Naive thymus-derived CD4-positive, alpha-beta T cell (primary cell): ENCODE measurements around the gene ADIPOR2. TPM values are rescaled to one million over a fixed set of nuclear protein-coding genes. Genes with fewer than 3 reads are reported as not detected.
A peak's percentile ranks its signal among the peaks of the same experiment; 100 is the strongest.

Experiments used
- ATAC-seq: fragments of 150-1000 bp; cut with Tn5 transposase; 2 replicates; pipeline ENCODE4 v1.10.0; 2021; ENCODE audit warnings: mild to moderate bottlenecking, moderate library complexity
- CTCF ChIA-PET: fragments of 350-600 bp; sonication (Branson Sonifier 250); formaldehyde crosslinking; loops from one replicate; lab custom pipeline; 2021; ENCODE audit warnings: antibody characterized with exemption; lab: Charles Lee
- POLR2A ChIA-PET: fragments of 350-600 bp; sonication (Branson Sonifier 250); formaldehyde crosslinking; loops from one replicate; lab custom pipeline; 2021; ENCODE audit warnings: antibody characterized with exemption, inconsistent platforms; lab: Charles Lee
- DNase-seq, 9 donors: peaks; one replicate each; pipeline versions ENCODE4 v3.0.0 to v3.0.0-alpha.2; 2020 to 2022; ENCODE audit warnings: mixed read lengths in 1 of 9
- H3K27ac ChIP-seq: one replicate; pipeline ENCODE4 v1.7.0; 2013; ENCODE audit warnings: mild to moderate bottlenecking, low read depth, low read length, moderate library complexity
- H3K27me3 ChIP-seq, 2 donors: one replicate each; pipeline ENCODE4 v1.7.0; 2013; ENCODE audit warnings: low read length in 2 of 2, mild to moderate bottlenecking in 2 of 2, moderate library complexity in 2 of 2; ENCODE audit not compliant: control insufficient read depth in 2 of 2, insufficient read depth in 2 of 2
- H3K36me3 ChIP-seq, 3 experiments: 1 replicate in 2 of 3; 2 replicates in 1 of 3; pipeline ENCODE4 v1.7.0; 2013; ENCODE audit warnings: low read length in 3 of 3, mild to moderate bottlenecking in 3 of 3, moderate library complexity in 1 of 3; ENCODE audit not compliant: insufficient read depth in 3 of 3, control insufficient read depth in 2 of 3
- H3K4me1 ChIP-seq, 2 donors: one replicate each; pipeline ENCODE4 v1.7.0; 2013; ENCODE audit warnings: low read length in 2 of 2, mild to moderate bottlenecking in 2 of 2, moderate library complexity in 1 of 2; ENCODE audit not compliant: control insufficient read depth in 2 of 2, insufficient read depth in 2 of 2
- H3K4me3 ChIP-seq: 2 replicates; pipeline ENCODE4 v1.7.0; 2013; ENCODE audit warnings: mild to moderate bottlenecking, low read length
- H3K9me3 ChIP-seq, 3 experiments: 1 replicate in 2 of 3; 2 replicates in 1 of 3; pipeline ENCODE4 v1.7.0; 2013; ENCODE audit warnings: low read length in 3 of 3; ENCODE audit not compliant: control insufficient read depth in 2 of 3
- H3K27ac Mint-ChIP-seq, 9 donors: one replicate each; pipeline ENCODE4 v1.8.0; 2020 to 2022; ENCODE audit warnings: mixed read lengths in 9 of 9, mild to moderate bottlenecking in 8 of 9, moderate library complexity in 5 of 9, inconsistent platforms in 2 of 9
- H3K27me3 Mint-ChIP-seq, 5 donors: one replicate each; pipeline ENCODE4 v1.8.0; 2021 to 2022; ENCODE audit warnings: mixed read lengths in 5 of 5, mild to moderate bottlenecking in 1 of 5
- H3K36me3 Mint-ChIP-seq, 5 donors: one replicate each; pipeline ENCODE4 v1.8.0; 2020 to 2022; ENCODE audit warnings: mixed read lengths in 5 of 5, mild to moderate bottlenecking in 3 of 5, inconsistent platforms in 1 of 5
- H3K4me1 Mint-ChIP-seq, 7 donors: one replicate each; pipeline ENCODE4 v1.8.0; 2020 to 2022; ENCODE audit warnings: mixed read lengths in 7 of 7, mild to moderate bottlenecking in 3 of 7, inconsistent platforms in 1 of 7
- H3K4me3 Mint-ChIP-seq, 10 donors: one replicate each; pipeline ENCODE4 v1.8.0; 2020 to 2022; ENCODE audit warnings: mild to moderate bottlenecking in 10 of 10, mixed read lengths in 10 of 10, moderate library complexity in 6 of 10, inconsistent platforms in 2 of 10
- H3K9me3 Mint-ChIP-seq, 11 donors: one replicate each; pipeline ENCODE4 v1.8.0; 2020 to 2022; ENCODE audit warnings: mixed read lengths in 11 of 11, mild to moderate bottlenecking in 4 of 11, inconsistent platforms in 1 of 11, moderate library complexity in 1 of 11
- intact Hi-C, 2 donors: fragments of 100-400 bp; cut with micrococcal nuclease; formaldehyde crosslinking; loops; one replicate each; pipeline ENCODE4 v1.15.1; 2023
- polyA plus RNA-seq, 2 donors: library from polyadenylated mRNA; unstranded; fragments of 300-500 nt; fragmentation: Illumina TruSeq; gene quantifications; one replicate each; pipeline ENCODE4 v1.2.3, GENCODE V29; 2021
- total RNA-seq, 6 experiments: library from RNA in 5 of 6; stranded (reverse) in 5 of 6; gene quantifications; 1 replicate in 5 of 6; 2 replicates in 1 of 6; pipeline ENCODE4 v1.2.3 and lab custom pipeline; 2021 to 2026

The ADIPOR2 gene
- total and polyA plus RNA-seq, 7 experiments from 2014 or later: 2.2 to 51.4 (median 22.1) TPM

- intact Hi-C loops: loop anchor here in 1 of 2 donors (10.0 kb wide), 1 partner anchor 379 kb away; no protein-coding TSS in a partner anchor
- Histone ChIP-seq H3K36me3 (no peaks in the 10 kb centered on the region), H3K9me3 (no peaks in the 10 kb centered on the region), H3K27ac (no peak overlapping the region), H3K27me3 (no peaks in the 10 kb centered on the region), H3K4me1 (no peaks in the 10 kb centered on the region), H3K4me3 (no peak overlapping the region)
- ATAC-seq (no peak), DNase-seq (no peak)
- Mint-ChIP-seq H3K27ac (peak overlapping the region in 4 of 9 donors; percentile 37 to 72 (median 44)), H3K27me3 (peaks cover 0 to 19% (median 4%) of the 10 kb centered on the region in 5 donors), H3K4me1 (peaks cover 0 to 8% (median 4%) of the 10 kb centered on the region in 7 donors), H3K36me3 (no peaks in the 10 kb centered on the region), H3K4me3 (no peak overlapping the region), H3K9me3 (no peaks in the 10 kb centered on the region)
- CTCF ChIA-PET: interaction anchor here (0.6 to 15.7 kb wide), 5 partner anchors 16 to 284 kb away, joined by 3 to 278 read pairs (median 4); no protein-coding TSS in a partner anchor
- POLR2A ChIA-PET: interaction anchor here (0.6 to 1.6 kb wide), 3 partner anchors 15 to 136 kb away, joined by 4 to 6 read pairs (median 4); no protein-coding TSS in a partner anchor
Observed at GRCh38 chr12:1655225-1655788, 35.6 kb upstream of the ADIPOR2 start.

- H3K9me3 Mint-ChIP-seq: no peaks in the 10 kb centered on the region
- H3K27ac Mint-ChIP-seq: peak overlapping the region in 1 of 9 donors; percentile 75
- no peak overlapping the region for H3K27ac ChIP-seq
- no peak overlapping the region for H3K4me3 Mint-ChIP-seq
- peaks cover 0 to under 1% (median 0%) of the 10 kb centered on the region in 5 donors for H3K36me3 Mint-ChIP-seq
- no peaks in the 10 kb centered on the region for H3K27me3 ChIP-seq
- DNase-seq (no peak), ATAC-seq (no peak)
- H3K4me3 ChIP-seq: no peak overlapping the region
- H3K4me1 Mint-ChIP-seq: peaks cover 0 to 11% (median 7%) of the 10 kb centered on the region in 7 donors
- peaks cover 0 to 12% (median 0%) of the 10 kb centered on the region in 5 donors for H3K27me3 Mint-ChIP-seq
- no peaks in the 10 kb centered on the region for H3K9me3 ChIP-seq
- no peaks in the 10 kb centered on the region for H3K4me1 ChIP-seq
- H3K36me3 ChIP-seq: no peaks in the 10 kb centered on the region
- ChIA-PET CTCF (interaction anchor here (0.6 to 15.7 kb wide), 5 partner anchors 123 to 308 kb away, joined by 3 to 278 read pairs (median 3); no protein-coding TSS in a partner anchor), POLR2A (no interaction called here)
- intact Hi-C loops: loop anchor here in 1 of 2 donors (10.0 kb wide), 1 partner anchor 378 kb away; no protein-coding TSS in a partner anchor
Observed at GRCh38 chr12:1656902-1657301, 34.0 kb upstream of the ADIPOR2 start.

- Histone ChIP-seq H3K4me3 (no peak overlapping the region), H3K36me3 (no peaks in the 10 kb centered on the region), H3K9me3 (no peaks in the 10 kb centered on the region), H3K4me1 (no peaks in the 10 kb centered on the region), H3K27me3 (no peaks in the 10 kb centered on the region), H3K27ac (no peak overlapping the region)
- ATAC-seq (no peak), DNase-seq (no peak)
- Mint-ChIP-seq H3K4me1 (peaks cover 0 to 9% (median 6%) of the 10 kb centered on the region in 7 donors), H3K9me3 (no peaks in the 10 kb centered on the region), H3K27ac (peak overlapping the region in 4 of 9 donors; percentile 2 to 84 (median 66)), H3K27me3 (peaks cover 0 to 11% (median 0%) of the 10 kb centered on the region in 5 donors), H3K4me3 (no peak overlapping the region), H3K36me3 (peaks cover 0 to 1% (median 0%) of the 10 kb centered on the region in 5 donors)
- ChIA-PET CTCF (interaction anchor here (0.6 to 15.7 kb wide), 5 partner anchors 122 to 307 kb away, joined by 3 to 278 read pairs (median 3); no protein-coding TSS in a partner anchor), POLR2A (interaction anchor here (0.6 kb wide), 1 partner anchor 61 kb away, joined by 3 read pairs; no protein-coding TSS in a partner anchor)
- intact Hi-C loops: loop anchor here in 1 of 2 donors (10.0 kb wide), 1 partner anchor 377 kb away; no protein-coding TSS in a partner anchor
Observed at GRCh38 chr12:1657688-1658087, 33.2 kb upstream of the ADIPOR2 start.

GRCh38 chr12:1660304-1661187, 30.3 kb upstream of the ADIPOR2 start:
- H3K4me3 Mint-ChIP-seq: peak overlapping the region; percentile 24 to 69 (median 56)
- peak overlapping the region; percentile 29 for H3K27ac ChIP-seq
- POLR2A ChIA-PET: interaction anchor here (0.6 to 3.0 kb wide), 4 partner anchors 11 to 135 kb away, joined by 3 to 15 read pairs (median 4); partner anchors contain the start of gene ADIPOR2
- H3K36me3 ChIP-seq: no peaks in the 10 kb centered on the region
- ATAC-seq: peak; percentile 24
- peaks cover 8 to 29% (median 23%) of the 10 kb centered on the region in 7 donors for H3K4me1 Mint-ChIP-seq
- DNase-seq: peak in 7 of 9 donors; percentile 21 to 73 (median 35)
- H3K27ac Mint-ChIP-seq: peak overlapping the region; percentile 48 to 86 (median 81)
- H3K9me3 Mint-ChIP-seq: peaks cover 0 to 6% (median 2%) of the 10 kb centered on the region in 11 donors
- H3K4me3 ChIP-seq: no peak overlapping the region
- no peaks in the 10 kb centered on the region for H3K4me1 ChIP-seq
- no peaks in the 10 kb centered on the region for H3K27me3 ChIP-seq
- H3K27me3 Mint-ChIP-seq: peaks cover 0 to 3% (median 0%) of the 10 kb centered on the region in 5 donors
- intact Hi-C loops: loop anchor here (1.0 to 5.0 kb wide), 4 partner anchors 30 to 344 kb away; partner anchors contain the start of genes DCP1B (in 1 of the 2) and FBXL14 (in 1 of the 2)
- CTCF ChIA-PET: interaction anchor here (0.5 to 3.2 kb wide), 5 partner anchors 10 to 1264 kb away, joined by 3 to 26 read pairs (median 3); no protein-coding TSS in a partner anchor
- no peaks in the 10 kb centered on the region for H3K9me3 ChIP-seq
- peaks cover 0 to 1% (median 0%) of the 10 kb centered on the region in 5 donors for H3K36me3 Mint-ChIP-seq

GRCh38 chr12:1661553-1662335, 29.1 kb upstream of the ADIPOR2 start:
- H3K4me1 ChIP-seq: peaks cover 5 to 7% of the 10 kb centered on the region in 2 donors
- H3K9me3 Mint-ChIP-seq: peaks cover 0 to 6% (median 2%) of the 10 kb centered on the region in 11 donors
- peaks cover 14 to 37% (median 31%) of the 10 kb centered on the region in 7 donors for H3K4me1 Mint-ChIP-seq
- intact Hi-C loops: loop anchor here (1.0 to 5.0 kb wide), 5 partner anchors 29 to 343 kb away; partner anchors contain the start of genes DCP1B (in 2 of the 2) and FBXL14 (in 1 of the 2)
- H3K9me3 ChIP-seq: no peaks in the 10 kb centered on the region
- H3K27me3 Mint-ChIP-seq: peaks cover 0 to 2% (median 0%) of the 10 kb centered on the region in 5 donors
- H3K4me3 Mint-ChIP-seq: peak overlapping the region; percentile 70 to 86 (median 78)
- ATAC-seq (peak; percentile 93), DNase-seq (peak; percentile 74 to 84 (median 82))
- POLR2A ChIA-PET: interaction anchor here (0.7 to 3.0 kb wide), 8 partner anchors 8 to 458 kb away, joined by 3 to 15 read pairs (median 4); partner anchors contain the start of gene ADIPOR2
- no peaks in the 10 kb centered on the region for H3K27me3 ChIP-seq
- peak overlapping the region in 8 of 9 donors; percentile 62 to 87 (median 82) for H3K27ac Mint-ChIP-seq
- H3K36me3 Mint-ChIP-seq: peaks cover 0 to 1% (median 0%) of the 10 kb centered on the region in 5 donors
- CTCF ChIA-PET: interaction anchor here (0.9 to 3.2 kb wide), 3 partner anchors 28 to 130 kb away, joined by 4 to 26 read pairs (median 4); no protein-coding TSS in a partner anchor
- H3K36me3 ChIP-seq: no peaks in the 10 kb centered on the region
- H3K4me3 ChIP-seq: peak overlapping the region; percentile 64
- H3K27ac ChIP-seq: peak overlapping the region; percentile 66
